ENCODE measurements around the gene CENPT.

Gene CENPT

GRCh38 chr16:67780847-67781564 lies 66.5 kb downstream of the CENPT start:
- no peak for DNase-seq (ENCODE audit: low read depth, low spot score)
- H3K27ac ChIP-seq: no peak overlapping the region

- H3K27ac ChIP-seq: peak overlapping the region; percentile 58
Observed at GRCh38 chr16:67779256-67780014, 68.1 kb downstream of the CENPT start.

More at GRCh38 chr16:67779256-67780014, 68.1 kb downstream of the CENPT start:
- DNase-seq (ENCODE audit: low read depth, low spot score): peak; percentile 26

Data from epithelial cell of prostate (primary cell).